NCI-H226 (cell line): ENCODE data around the gene FAM13B.

Experiments
- DNase-seq: peaks from one replicate; pipeline ENCODE4 v3.0.0-alpha.2; 2015

The FAM13B gene

DNA sequence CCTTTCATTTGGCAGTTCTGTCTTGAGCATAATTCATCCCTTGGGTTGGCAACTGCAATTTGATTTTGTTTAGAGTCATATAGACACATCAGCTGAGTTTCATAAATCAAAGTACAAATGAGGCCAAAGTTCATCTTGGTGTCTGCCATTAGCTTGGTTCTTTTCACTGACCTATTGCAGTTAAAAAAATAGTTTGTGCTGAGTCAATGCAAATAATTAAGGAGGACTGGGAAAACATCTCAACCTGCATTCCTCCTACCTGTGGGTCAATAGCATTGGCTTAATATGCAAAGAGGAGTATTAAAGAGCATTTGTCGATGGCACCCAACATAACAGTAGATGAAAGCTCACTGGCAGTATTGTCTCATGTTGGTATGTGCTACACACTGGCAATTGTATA, 142.0 kb downstream of the FAM13B start:
- no peak for DNase-seq

DNA sequence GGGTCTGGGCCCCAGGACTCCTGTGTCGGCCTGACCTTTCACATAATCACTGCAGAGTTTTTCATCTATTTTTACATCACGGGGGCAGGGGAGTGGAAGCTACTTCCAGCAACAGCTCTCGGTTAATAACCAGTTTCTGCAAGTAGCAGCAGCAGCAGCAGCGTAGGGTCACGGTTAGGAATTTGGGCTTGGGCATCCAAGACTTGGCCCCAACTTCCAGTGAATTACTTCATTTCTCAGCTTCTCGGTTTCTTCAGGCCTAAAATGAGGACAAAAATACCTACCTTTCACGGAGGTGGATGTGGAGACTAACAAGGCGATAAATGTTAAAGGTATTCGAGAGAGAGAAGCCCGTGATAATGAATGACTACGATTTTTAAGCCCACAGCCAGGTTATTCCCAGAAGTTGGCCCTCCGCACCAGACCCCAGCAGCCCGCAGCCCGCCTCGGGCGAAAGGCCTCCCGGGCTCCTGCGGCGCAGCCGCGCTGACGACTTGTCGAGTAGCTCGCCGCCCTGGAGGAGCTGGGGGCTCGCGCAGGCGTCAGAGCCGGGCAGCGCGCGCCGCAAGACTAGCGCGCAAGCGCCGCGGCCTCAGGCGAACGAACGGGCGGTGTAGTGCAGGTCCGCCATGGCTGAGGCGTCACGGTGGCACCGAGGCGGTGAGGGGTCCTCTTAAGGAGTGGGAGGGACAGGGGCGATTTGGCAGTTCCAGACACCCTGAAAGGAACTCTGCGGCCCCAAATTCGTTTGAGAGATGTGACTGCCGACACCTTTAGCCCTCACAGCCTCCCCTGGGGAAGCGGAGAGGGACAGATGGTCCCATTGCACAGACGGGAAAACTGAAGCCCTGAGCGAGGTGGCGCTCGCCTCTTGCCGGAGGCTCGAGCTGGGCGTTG, 143.8 kb downstream of the FAM13B start, which contains the start of gene PKD2L2:
PKD2L2 (plus strand) TSS at position 595 of the 897 bp plus-strand sequence; CDS start at position 630, 35 bp downstream.
- peak; percentile 81 for DNase-seq

DNA sequence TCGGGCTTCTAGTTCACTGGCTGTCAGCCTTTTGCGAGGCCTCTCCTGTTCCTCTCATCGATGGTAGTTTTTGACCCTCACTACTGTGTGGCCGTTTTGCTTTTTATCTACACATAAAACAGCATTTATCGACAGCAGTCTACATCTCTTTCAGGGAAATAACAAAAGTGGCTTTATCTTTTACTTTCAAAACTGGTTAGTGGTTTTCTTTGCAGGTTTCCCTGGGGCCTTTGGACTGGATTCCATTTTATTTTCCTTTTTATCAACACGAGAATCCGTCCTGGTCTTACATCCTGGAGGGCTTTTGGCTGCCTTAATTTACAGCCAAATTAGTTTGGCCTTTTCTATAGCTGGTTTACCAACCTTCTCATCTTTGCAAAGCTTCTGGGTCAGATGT, 144.4 kb downstream of the FAM13B start:
- no peak for DNase-seq
